ENCODE measurements around the gene GPR42.
"Not testable (repeated sequence)": the region's sequence is repeated elsewhere in the genome, so short reads cannot be mapped to it uniquely, and the experiment has no call there.

The GPR42 gene

DNA sequence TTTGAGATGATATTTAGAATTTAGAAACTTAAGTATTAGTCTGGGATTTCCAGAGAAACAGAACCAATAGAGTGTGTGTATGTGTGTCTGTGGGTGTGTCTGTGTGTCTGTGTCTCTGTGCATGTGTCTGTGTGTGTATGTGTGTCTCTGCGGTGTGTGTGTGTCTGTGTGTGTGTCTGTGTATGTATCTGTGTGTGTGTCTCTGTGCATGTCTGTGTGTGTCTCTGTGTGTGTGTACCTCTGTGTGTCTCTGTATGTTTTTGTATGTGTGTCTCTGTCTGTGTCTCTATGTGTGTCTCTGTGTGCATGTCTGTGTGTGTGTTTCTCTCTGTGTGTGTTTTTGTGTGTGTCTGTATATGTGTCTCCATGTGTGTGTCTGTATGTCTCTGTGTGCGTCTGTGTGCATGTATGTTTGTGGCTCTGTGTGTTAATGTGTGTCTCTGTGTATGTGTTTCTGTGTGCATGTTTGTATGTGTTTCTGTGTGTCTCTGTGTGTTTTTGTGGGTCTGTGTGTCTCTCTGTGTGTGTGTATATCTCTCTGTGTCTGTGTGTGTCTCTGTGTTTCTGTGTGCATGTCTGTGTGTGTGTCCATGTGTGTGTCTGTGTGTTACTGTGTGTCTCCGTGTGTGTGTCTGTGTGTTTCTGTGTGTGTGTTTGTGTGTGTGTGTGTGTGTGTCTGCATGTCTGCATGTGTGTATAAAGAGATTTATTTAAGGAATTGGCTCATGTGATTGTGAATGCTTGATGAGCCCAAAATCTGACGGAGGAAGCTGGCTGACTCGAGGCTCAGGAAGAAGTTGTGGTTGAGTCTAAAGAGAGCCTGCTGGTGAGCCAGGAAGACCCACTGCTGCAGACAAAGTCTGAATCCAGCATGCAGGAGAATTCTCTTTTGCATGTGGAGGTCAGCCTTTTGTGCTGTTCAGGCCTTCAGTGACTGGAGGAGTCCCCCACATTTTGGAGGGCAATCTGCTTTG lies 22.2 kb downstream of the GPR42 start:
- DNase-seq (ENCODE audit: insufficient read length, low spot score), result no peak
- FAIRE-seq, result no peak

DNA sequence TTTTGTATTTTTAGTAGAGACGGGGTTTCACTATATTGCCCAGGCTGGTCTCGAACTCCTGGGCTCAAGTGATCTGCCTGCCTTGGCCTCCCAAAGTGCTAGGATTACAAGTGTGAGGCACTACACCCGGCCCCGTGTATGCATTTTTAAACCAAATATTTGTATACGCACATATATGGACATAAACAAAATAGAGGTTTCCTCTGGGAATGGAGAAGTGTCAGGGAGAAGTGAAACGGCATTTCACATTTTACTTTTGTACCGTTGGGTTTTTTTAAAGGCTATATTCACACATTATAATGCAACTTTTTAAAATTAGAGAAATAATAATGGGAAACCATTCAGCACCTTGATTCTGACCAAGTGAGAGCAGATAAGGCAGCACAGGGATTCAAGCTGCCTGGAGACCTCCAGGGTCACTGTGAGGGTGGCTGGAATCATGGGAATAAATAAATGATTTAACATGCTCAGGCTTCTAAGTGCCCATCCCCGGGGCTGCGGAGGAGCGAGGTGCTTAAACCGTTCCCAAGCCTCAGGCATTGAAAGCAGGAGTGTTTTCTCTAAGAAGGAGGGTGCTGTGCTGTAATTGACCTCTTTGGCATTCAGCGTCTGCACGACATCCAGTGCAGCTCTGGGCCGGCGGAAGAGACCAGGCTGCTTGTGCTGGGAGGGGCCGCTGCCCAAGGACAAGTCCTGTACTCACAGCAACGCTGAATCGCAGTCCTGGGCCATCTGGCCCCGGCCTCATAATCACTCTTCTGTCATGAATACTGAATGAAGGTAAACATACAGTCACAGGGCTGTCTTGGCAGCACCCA lies 24.7 kb downstream of the GPR42 start:
- DNase-seq (ENCODE audit: insufficient read length, low spot score), result no peak
- FAIRE-seq, result no peak

DNA sequence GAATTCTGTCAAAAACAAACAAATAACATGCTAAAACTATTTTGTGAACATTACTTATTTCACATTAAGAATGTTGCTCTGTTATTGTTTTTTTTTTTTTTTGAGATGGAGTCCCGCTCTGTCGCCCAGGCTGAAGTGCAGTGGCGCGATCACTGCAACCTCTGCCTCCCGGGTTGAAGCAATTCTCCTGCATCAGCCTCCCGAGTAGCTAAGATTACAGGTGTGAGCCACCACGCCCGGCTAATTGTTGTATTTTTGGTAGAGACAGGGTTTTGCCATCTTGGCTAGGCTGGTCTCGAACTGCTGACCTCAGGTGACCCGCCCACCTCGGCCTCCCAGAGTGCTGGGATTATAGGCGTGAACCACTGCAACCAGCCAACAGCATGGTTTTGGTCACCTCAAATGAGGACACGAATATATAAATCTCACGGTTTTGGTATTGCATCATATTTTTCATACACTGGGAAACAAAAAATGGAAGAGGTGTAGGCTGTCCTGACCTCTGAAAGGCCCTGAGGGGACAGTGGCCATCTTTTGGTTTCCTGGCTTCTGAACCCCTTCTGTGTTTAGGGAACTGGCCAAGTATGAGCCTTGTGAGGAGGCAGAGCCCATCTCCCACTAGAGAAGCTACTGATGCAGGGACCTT lies 25.5 kb downstream of the GPR42 start:
- FAIRE-seq, result no peak
- DNase-seq (ENCODE audit: insufficient read length, low spot score), result no peak

DNA sequence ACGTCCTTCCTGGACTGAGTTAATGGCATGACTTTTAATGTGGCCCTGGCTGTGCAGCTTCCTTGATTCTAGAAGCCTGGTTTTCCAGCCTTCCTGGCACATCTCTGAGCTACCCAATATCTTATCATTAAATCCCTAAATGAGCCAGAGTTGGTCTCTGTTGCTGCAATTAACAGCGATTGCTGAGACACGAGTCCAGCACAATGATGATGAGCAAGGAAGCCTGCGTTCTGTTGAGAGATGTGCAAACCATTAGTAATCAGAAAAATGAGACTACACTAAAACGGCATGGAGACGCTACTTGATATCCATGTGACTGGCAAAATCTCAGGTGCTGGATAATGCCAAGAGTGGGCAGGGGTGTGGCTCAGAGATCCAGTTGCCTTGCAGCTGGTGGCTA lies 26.2 kb downstream of the GPR42 start:
- FAIRE-seq, result no peak

DNA sequence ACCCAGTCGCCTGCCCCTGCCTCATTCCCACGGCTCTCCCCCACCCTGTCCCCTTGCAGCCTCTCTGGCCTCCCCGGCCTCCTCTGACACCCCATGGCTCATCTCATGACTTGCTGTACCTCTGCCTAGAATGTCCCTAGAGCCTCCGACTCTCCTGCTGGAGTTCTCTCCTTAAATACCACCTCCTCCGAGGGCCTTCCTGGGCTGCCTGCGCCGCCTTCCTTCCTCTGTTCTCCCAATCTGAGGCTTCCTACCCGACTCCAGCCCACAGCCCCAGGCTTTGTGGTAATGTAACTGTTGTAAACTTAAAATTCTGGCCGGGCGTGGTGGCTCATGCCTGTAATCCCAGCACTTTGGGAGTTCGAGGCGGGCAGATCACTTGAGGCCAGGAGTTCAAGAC lies 27.7 kb downstream of the GPR42 start:
- FAIRE-seq, result no peak
- DNase-seq (ENCODE audit: insufficient read length, low spot score), result no peak

More for the DNA sequence above, 26.2 kb downstream of the GPR42 start:
- no peak for DNase-seq (ENCODE audit: insufficient read length, low spot score)

DNA sequence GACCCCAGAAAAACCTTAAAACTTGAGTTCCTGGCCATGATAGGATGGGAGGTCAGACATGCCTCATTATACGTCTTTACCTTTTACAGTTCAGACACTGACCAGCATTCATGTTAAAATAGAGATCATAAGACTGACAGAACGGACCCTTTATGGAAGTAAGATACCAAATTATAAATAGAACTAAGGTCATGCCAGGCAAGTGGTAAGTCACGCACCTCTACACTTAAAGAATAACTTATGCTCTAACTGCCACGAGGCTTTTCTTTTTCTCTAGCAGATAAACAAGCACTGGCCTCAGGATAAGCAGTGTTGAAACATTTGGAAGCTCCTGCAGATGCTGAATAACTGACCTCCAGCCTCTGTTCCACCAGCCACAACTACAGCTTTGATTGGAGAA lies 28.4 kb downstream of the GPR42 start:
- DNase-seq (ENCODE audit: insufficient read length, low spot score), result no peak
- no peak for FAIRE-seq

DNA sequence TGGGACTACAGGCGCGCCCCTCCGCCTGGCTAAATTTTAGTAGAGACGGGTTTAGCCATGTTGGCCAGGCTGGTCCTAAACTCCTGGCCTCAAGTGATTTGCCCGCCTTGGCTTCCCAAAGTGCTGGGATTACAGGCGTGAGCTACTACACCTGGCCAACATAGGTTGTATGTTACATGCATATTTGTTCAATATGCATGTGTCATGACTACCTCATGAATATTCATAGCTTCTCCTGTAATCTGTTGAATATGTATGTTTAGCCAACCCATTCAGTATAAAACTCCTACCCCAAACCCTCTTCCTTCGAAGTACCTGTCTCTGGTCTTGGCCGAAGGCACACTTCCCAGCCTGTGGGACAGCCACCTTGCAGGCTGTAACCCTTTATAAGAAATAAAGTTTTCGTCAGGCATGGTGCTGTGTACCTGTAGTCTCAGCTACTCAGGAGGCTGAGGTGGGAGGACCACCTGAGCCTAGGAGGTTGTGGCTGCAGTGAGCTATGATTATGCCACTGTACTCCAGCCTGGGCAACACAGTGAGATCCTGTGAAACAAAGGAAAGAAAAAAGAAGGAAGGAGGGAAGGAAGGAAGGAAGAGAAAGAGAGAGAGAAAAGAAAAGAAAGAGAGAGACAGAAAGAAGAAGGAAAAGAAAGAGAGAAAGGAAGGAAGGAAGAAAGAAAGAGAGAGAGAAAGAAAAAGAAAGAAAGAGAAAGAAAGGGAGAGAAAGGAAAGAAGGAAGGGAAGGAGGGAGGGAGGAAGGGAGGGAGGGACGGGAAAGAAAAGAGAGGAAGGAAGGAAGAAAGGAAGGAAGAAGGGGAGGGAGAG lies 29.3 kb downstream of the GPR42 start:
- DNase-seq (ENCODE audit: insufficient read length, low spot score), result no peak
- no peak for FAIRE-seq

DNA sequence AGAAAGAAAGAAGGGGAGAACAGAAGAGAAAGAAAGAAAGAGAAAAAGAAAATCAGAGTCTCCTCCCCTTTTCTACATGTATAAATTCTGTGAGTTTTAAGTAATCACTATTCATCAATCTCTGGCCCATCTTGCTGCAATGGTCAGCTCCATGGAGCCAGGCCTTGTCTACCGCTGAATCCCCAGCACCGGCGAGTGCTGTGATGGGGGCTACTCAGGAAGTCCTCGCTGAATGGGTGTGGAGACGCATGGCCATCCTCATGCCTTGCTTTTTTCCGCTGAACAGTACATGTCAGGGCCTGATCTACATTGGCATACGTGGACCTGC lies 29.9 kb downstream of the GPR42 start:
- FAIRE-seq (no peak), DNase-seq (ENCODE audit: insufficient read length, low spot score) (no peak)

DNA sequence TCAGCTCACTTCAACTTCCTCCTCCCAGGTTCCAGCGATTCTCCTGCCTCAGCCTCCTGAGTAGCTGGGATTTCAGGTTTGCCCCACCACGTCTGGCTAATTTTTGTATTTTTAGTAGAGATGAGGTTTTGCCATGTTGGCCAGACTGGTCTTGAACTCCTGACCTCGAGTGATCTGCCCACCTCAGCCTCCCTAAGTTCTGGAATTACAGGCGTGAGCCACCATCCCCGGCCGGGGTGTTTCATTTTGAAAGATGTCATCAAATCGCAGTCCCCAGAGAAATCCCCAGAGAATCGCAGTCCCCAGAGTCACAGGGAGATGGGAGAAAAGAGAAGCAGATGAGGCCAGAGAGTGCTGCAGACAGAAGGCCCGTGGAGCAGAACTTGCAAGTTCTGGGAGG lies 30.5 kb downstream of the GPR42 start:
- DNase-seq (ENCODE audit: insufficient read length, low spot score), result not testable (repeated sequence)
- peak; percentile 73 for FAIRE-seq

DNA sequence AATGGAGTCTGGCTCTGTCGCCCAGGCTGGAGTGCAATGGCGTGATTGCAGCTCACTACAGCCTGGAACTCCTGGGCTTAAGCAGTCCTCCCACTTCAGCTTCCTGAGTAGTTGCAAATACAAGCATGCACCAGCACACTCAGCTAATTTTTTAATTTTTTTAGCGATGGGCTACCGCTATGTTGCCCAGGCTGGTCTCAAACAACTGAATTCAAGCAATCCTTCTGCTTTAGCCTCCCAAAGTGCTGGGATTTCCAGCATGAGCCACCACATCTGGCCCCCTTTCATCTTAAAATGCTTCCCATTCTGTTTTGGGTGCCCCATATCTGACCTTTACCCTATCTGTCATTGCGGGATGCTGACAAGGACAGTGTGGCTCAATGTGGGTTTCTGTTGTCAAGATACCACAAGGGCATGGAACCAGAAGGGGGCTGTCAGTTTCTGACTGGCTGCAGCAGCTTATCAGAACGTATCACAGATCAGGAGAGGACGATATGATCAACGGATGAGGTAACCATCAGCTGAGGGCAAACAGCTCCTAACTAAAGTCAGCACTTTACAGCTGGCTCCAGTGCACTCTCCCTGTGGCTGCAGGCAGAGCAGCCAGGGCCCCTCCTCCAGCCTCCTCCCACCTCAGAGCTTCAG lies 32.4 kb downstream of the GPR42 start:
- FAIRE-seq, result no peak
- no peak for DNase-seq (ENCODE audit: insufficient read length, low spot score)

DNA sequence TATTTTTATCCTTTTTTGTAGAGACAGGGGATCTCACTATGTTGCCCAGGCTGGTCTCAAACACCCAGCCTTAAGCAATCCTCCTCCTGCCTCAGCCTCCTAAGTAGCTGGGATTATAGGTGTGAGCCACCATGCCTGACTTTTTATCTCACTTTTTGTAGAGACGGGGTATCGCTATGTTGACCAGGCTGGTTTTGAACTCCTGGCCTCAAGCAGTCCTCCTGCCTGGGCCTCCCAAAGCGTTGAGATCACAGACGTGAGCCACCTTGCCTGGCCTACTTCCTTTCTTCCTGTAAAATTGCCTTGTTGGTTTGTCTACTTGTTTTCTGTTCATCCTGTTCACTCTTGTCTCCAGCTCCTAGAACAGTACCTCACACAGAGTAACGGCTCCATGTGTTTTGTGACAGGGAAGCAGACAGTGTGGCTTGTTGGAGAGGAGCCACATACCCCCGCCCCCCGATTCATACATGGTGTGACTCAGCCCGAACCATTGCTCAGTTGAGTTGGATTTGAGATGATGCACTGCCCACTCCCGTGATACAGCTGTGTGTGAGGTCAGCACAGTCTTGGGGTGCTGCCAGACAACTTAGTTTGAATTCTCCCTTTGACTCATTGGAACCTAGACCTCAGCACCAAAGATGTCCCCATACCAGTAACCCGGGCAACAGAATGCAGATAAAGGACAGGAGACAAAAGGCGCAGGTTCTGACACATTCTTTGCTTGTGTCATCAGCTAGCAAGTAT lies 34.2 kb downstream of the GPR42 start:
- FAIRE-seq (peak; percentile 55), DNase-seq (ENCODE audit: insufficient read length, low spot score) (no peak)

DNA sequence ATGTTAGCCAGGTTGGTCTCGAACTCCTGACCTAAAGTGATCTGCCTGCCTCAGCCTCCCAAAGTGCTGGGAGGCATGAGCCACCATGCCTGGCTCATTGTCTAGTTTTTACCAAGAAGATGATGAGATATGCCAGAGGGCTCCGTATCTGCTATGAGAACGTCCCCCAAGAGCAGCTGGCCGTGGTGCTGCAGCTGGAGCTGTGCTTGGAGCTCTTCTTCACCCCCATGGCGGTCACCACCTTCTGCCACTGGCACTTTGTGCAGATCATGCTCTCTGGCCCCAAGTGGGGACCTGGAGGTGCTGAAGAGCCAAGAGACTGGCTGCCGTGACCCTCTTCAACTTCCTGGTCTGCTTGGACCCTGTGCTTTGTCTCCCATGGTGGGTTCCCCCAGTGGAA lies 36.8 kb downstream of the GPR42 start:
- DNase-seq (ENCODE audit: insufficient read length, low spot score) (no peak), FAIRE-seq (no peak)

DNA sequence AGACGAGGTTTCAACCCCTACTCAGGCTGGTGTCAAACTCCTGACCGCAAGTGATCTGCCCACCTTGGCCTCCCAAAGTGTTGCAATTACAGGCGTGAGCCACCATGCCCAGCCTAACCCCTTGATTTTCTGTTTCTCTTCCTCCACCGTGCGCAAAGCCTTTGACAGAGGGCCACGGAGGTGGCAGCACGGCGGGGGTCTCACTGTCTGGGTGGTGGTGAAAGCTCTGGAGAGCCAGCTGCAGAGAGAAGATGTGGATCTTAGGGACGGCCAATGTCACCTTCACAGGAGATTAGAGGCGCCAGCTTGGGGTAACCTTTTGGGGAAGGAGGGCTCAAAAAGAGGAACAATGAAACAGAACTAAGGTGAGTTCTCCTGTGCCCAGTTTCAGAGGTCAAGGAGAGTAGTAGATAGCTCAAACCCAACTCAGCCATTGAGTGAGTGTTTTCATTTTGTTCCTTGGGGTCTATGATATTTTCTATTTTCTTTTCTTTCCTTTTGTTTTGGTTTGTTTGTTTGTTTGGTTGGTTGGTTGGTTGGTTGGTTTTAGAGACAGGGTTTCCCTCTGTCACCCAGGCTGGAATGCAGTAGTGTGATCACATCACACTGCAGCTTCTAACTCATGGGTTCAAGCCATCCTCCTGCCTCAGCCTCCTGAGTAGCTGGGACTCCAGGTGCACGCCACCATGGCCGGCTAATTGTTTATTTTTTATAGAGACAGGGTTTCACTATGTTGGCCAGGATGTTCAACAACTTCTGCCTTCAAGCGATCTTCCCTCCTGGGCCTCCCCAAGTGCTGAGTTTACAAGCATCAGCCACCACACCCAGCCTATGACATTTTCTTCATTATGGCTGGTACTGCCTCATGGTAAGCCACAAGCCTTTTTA lies 37.7 kb downstream of the GPR42 start:
- FAIRE-seq, result peak; percentile 94

DNA sequence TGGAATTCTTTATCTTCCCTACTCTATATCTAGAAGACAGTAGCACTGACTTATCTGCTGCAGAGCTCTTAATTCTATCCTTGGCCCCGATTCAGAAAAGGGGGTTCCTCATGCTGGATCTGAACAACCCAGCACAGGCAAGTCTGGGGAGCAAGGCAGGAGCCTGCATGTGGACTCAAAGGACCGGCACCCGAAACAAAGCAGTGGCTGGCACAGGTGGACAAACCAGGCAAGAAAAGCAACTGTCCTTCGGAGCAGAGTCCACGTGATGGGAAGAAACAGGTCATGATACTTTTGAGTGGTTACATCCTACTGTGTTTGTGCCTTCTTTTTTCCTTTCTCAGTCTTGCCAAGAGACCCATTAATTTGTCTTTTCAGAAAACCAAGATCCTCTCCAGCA lies 38.3 kb downstream of the GPR42 start:
- DNase-seq (ENCODE audit: insufficient read length, low spot score) (no peak), FAIRE-seq (peak; percentile 35)

More for the DNA sequence above, 37.7 kb downstream of the GPR42 start:
- peak; percentile 50 for DNase-seq (ENCODE audit: insufficient read length, low spot score)

DNA sequence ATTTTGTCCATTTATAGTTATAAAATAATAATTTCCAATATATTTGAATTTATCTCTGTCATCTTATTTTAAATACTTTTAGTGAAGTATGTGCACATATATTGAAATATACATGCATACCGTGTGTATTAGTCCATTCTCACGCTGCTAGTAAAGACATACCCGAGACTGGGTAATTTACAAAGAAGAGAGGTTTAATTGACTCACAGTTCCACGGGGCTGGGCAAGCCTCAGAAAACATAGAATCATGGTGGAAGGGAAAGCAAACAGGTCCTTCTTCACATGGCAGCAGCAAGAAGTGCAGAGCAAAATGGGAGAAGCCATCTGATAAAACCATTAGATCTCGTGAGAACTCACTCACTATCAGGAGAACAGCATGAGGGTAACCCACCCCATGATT lies 39.6 kb downstream of the GPR42 start:
- FAIRE-seq (no peak), DNase-seq (ENCODE audit: insufficient read length, low spot score) (no peak)

DNA sequence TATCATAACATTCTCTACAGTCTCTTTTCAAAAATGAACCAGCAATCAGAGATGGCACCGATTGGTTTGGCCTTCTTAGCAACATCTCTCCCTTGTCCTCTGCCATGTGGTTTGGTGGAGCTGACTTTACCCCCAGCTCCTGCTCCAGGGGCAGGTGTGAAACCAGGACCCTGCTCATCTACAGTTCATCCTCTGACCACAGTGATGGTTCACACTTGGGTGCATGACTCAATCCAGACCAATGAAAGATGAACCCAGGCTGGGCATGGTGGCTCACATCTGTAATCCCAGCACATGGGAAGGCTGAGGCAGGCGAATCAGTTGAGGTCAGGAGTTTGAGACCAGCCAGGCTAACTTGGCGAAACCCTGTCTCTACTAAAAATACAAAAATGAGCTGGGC lies 43.6 kb downstream of the GPR42 start:
- DNase-seq (ENCODE audit: insufficient read length, low spot score) (no peak), FAIRE-seq (no peak)

DNA sequence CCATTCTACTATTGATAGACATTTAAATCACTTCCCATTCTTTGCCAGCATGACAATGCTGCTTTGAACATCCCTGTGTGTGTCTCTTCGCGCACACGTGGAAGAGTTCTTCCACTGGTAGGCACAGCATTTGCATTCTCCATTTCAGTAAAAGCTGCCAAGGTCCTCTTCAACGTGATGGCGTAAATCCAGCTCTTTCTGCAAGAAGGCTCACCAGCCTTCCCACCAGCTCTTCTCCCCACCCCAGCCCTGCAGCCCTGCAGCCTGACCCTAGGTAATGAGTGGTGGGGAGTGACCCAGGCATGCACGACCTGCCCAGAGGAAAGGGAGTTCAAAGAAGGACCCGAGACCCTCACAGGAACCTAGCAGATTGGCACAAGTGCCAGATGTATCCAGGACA lies 45.5 kb downstream of the GPR42 start:
- no peak for FAIRE-seq

DNA sequence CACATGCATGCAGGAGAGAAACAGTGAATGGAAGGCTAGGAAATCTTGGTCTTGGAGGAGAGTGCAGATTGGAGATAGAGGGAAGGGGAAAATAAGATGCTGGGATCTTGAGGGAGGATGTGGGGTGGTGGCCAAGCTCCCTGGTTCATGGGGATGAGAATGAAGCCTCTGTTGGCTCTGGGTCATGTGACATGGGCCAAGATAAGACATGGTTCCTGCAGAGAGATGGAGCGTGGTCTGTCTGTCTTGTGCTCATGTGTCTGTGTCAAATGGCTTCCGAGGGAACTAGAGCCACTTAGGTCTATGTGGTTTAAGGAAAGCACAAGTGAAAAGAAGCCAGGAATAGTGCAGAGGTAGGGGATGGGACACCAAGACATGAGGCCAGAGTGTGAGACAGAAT lies 46.4 kb downstream of the GPR42 start:
- DNase-seq (ENCODE audit: insufficient read length, low spot score) (no peak), FAIRE-seq (no peak)

More for the DNA sequence above, 45.5 kb downstream of the GPR42 start:
- DNase-seq (ENCODE audit: insufficient read length, low spot score), result no peak
